K562 (cell line): ENCODE measurements around the gene TXNDC15. TPM values are rescaled to one million over a fixed set of nuclear protein-coding genes. Genes with fewer than 3 reads are reported as not detected.

Experiments
- CC2D1A ChIP-seq: fragments of 450-650 bp; IDR thresholded peaks from 2 replicates; pipeline ENCODE4 v1.6.1; 2017; ENCODE audit warnings: mild to moderate bottlenecking
- FOXJ3 ChIP-seq: sonication (generic); formaldehyde crosslinking; IDR thresholded peaks from 2 replicates; pipeline ENCODE4 v1.4.0; 2020; ENCODE audit warnings: mild to moderate bottlenecking, missing genetic modification reagents
- HNRNPK ChIP-seq: fragments of 200-400 bp; formaldehyde crosslinking; IDR thresholded peaks from one replicate; pipeline ENCODE4 v1.6.1; 2018; ENCODE audit warnings: mild to moderate bottlenecking, low read depth, low read length; ENCODE audit not compliant: poor library complexity, severe bottlenecking
- HNRNPL ChIP-seq: fragments of 200-400 bp; formaldehyde crosslinking; IDR thresholded peaks from 2 replicates; pipeline ENCODE4 v1.6.1; 2017; ENCODE audit warnings: low read depth, mild to moderate bottlenecking, low read length
- KDM1A ChIP-seq, 2 experiments: fragments of 450-650 bp; IDR thresholded peaks; 2 replicates each; pipeline ENCODE4 v1.6.1; 2016; ENCODE audit warnings: mild to moderate bottlenecking in 2 of 2
- MLLT1 ChIP-seq, 2 experiments: fragments of 450-650 bp; IDR thresholded peaks; 2 replicates each; pipeline ENCODE4 v1.6.1; 2016
- MLX ChIP-seq, 2 experiments: fragments of 450-650 bp in 1 of 2; sonication (generic) in 1 of 2; formaldehyde crosslinking; conservative IDR thresholded peaks; 2 replicates each; pipeline versions ENCODE4 v1.4.0 to v1.8.1; 2020 to 2022; ENCODE audit warnings: mild to moderate bottlenecking in 1 of 2, missing genetic modification reagents in 1 of 2
- NFYB ChIP-seq: IDR thresholded peaks from 2 replicates; pipeline ENCODE4 v1.6.1; 2011; ENCODE audit warnings: mild to moderate bottlenecking, moderate library complexity; ENCODE audit not compliant: insufficient read length; ENCODE audit errors: extremely low read depth
- OTX1 ChIP-seq: fragments of 450-650 bp; formaldehyde crosslinking; IDR thresholded peaks from 2 replicates; pipeline ENCODE4 v1.4.0; 2022; ENCODE audit warnings: mild to moderate bottlenecking
- PTBP1 ChIP-seq: fragments of 200-400 bp; formaldehyde crosslinking; IDR thresholded peaks from 2 replicates; pipeline ENCODE4 v1.6.1; 2017; ENCODE audit warnings: low read depth, low read length
- SAP30 ChIP-seq: fragments of 200-600 bp; sonication (generic); IDR thresholded peaks from 2 replicates; pipeline ENCODE4 v1.6.1; 2012; ENCODE audit warnings: borderline replicate concordance, low read depth, mild to moderate bottlenecking, moderate library complexity, low read length, control low read depth, inconsistent platforms; ENCODE audit not compliant: insufficient read depth, poor library complexity, severe bottlenecking
- SP2 ChIP-seq: IDR thresholded peaks from 2 replicates; pipeline ENCODE4 v1.6.1; 2011; ENCODE audit warnings: mild to moderate bottlenecking, low read depth, low read length, moderate library complexity; ENCODE audit not compliant: poor library complexity, severe bottlenecking; ENCODE audit errors: extremely low read depth
- XRCC3 ChIP-seq: fragments of 450-650 bp; IDR thresholded peaks from 2 replicates; pipeline ENCODE4 v1.6.1; 2017; ENCODE audit warnings: mild to moderate bottlenecking, moderate library complexity
- YBX1 ChIP-seq: fragments of 450-650 bp; IDR thresholded peaks from 2 replicates; pipeline ENCODE4 v1.7.1; 2016; ENCODE audit warnings: mild to moderate bottlenecking
- ZBTB12 ChIP-seq: fragments of 250-450 bp; sonication (Bioruptor Pico); IDR thresholded peaks from 2 replicates; pipeline ENCODE4 v1.4.0; 2020
- ZFP30 ChIP-seq: fragments of 250-450 bp; sonication (Bioruptor Pico); IDR thresholded peaks from 2 replicates; pipeline ENCODE4 v1.8.0; 2022; ENCODE audit warnings: moderate library complexity, mild to moderate bottlenecking, inconsistent platforms, borderline replicate concordance
- ZHX1 ChIP-seq: fragments of 150-350 bp; conservative IDR thresholded peaks from 2 replicates; pipeline ENCODE4 v1.6.1; 2014; ENCODE audit warnings: low read length
- ZNF24 ChIP-seq: fragments of 450-650 bp; IDR thresholded peaks from 2 replicates; pipeline ENCODE4 v1.6.1; 2016
- ZNF436 ChIP-seq: fragments of 250-450, 450-650 bp; sonication (Bioruptor Pico); formaldehyde crosslinking; IDR thresholded peaks from 2 replicates; pipeline ENCODE4 v1.7.0; 2020; ENCODE audit warnings: mild to moderate bottlenecking
- ZNF444 ChIP-seq: fragments of 250-450 bp; sonication (Bioruptor Pico); IDR thresholded peaks from 2 replicates; pipeline ENCODE4 v1.4.0; 2020; ENCODE audit warnings: mild to moderate bottlenecking, moderate library complexity
- ZNF655 ChIP-seq: fragments of 250-450 bp; sonication (Bioruptor Pico); IDR thresholded peaks from 2 replicates; pipeline ENCODE4 v1.5.0; 2021
- polyA plus RNA-seq, 8 experiments: library from polyadenylated mRNA; depleted of rRNA in 4 of 8; stranded (reverse) in 5 of 8; unstranded in 3 of 8; fragments of >200 nt; fragmentation: Nextera tagmentation in 2 of 8; fragmentation: Illumina TruSeq in 1 of 8; extraction: Ambion mirVana in 2 of 8; extraction: Trizol in 1 of 8; gene quantifications; 2 replicates each; pipeline versions ENCODE4 v1.2.1 to v1.2.3, GENCODE V29; 2011 to 2014; ENCODE audit warnings: inconsistent platforms in 1 of 8, missing spikeins in 1 of 8
- total RNA-seq, 7 experiments: library from RNA; depleted of rRNA in 6 of 7; stranded (reverse); fragments of >200 nt in 6 of 7; fragmentation: Illumina TruSeq in 2 of 7; extraction: Trizol in 2 of 7; gene quantifications; 2 replicates each; pipeline versions ENCODE4 v1.2.1 to v1.2.3, GENCODE V29; 2011 to 2021; ENCODE audit warnings: low replicate concordance in 1 of 7

The TXNDC15 gene
- total and polyA plus RNA-seq, 9 of the 15 experiments (the other 6 are each of a cell fraction or from before 2014, with no cell fraction given): 3.0 to 15.4 (median 12.3) TPM

GRCh38 chr5:134845852-134846640 is 28.1 kb upstream of the TXNDC15 start, which contains the start of gene C5orf24 (continued):
- TF ChIP-seq ZNF655 (CRISPR knock-in tag) (no peak), NFYB (no peak), ZNF444 (CRISPR knock-in tag) (no peak), XRCC3 (no peak), ZFP30 (CRISPR knock-in tag) (no peak), OTX1 (no peak), MLLT1 (IDR thresholded peaks at IDR 0.05) (peak in 1 of 2 experiments; percentile 46; a peak in 1 of 4 replicates), SAP30 (peak; percentile 9), MLX (CRISPR knock-in tag; conservative IDR thresholded peaks at IDR 0.05) (peak in 1 of 2 experiments; percentile 46; a peak in 1 of 4 replicates), HNRNPK (no peak), ZBTB12 (CRISPR knock-in tag) (no peak), FOXJ3 (CRISPR knock-in tag) (no peak), ZNF436 (CRISPR knock-in tag) (peak; percentile 57; the same call in 1 of the 2 replicates), SP2 (no peak), KDM1A (IDR thresholded peaks at IDR 0.05) (no peak), HNRNPL (peak; percentile 87), ZHX1 (no peak), ZNF24 (no peak), YBX1 (no peak), PTBP1 (no peak), CC2D1A (no peak)
